ENCODE data around the gene LDLRAD4.

LDLRAD4 gene

GRCh38 chr18:13226533-13227144, 8.1 kb downstream of the LDLRAD4 start:
- TF ChIP-seq L3MBTL2 (conservative IDR thresholded peaks at IDR 0.05) (no peak), TARDBP (IDR thresholded peaks at IDR 0.05) (no peak), NFRKB (IDR thresholded peaks at IDR 0.05) (no peak), ZNF384 (IDR thresholded peaks at IDR 0.05) (no peak), FOXK2 (IDR thresholded peaks at IDR 0.05) (no peak), SP1 (IDR thresholded peaks at IDR 0.05) (no peak), HDGF (IDR thresholded peaks at IDR 0.05; ENCODE audit: borderline replicate concordance) (no peak), FOXA1 (IDR thresholded peaks at IDR 0.05) (no peak), SUZ12 (IDR thresholded peaks at IDR 0.05) (no peak), BHLHE40 (IDR thresholded peaks at IDR 0.05; ENCODE audit: borderline replicate concordance) (no peak), ELF4 (IDR thresholded peaks at IDR 0.05) (no peak), FOXM1 (IDR thresholded peaks at IDR 0.05; ENCODE audit: borderline replicate concordance) (no peak)
- TF ChIP-seq, protein P1, sequence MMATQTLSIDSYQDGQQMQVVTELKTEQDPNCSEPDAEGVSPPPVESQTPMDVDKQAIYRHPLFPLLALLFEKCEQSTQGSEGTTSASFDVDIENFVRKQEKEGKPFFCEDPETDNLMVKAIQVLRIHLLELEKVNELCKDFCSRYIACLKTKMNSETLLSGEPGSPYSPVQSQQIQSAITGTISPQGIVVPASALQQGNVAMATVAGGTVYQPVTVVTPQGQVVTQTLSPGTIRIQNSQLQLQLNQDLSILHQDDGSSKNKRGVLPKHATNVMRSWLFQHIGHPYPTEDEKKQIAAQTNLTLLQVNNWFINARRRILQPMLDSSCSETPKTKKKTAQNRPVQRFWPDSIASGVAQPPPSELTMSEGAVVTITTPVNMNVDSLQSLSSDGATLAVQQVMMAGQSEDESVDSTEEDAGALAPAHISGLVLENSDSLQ (IDR thresholded peaks at IDR 0.05), result no peak
- no peak for DNase-seq (ENCODE audit: extremely low spot score)
- ChIA-PET POLR2A (no interaction called here), CTCF (no interaction called here)

- CTCF ChIA-PET, result no interaction called here
- TF ChIP-seq SP1 (IDR thresholded peaks at IDR 0.05) (no peak), TARDBP (IDR thresholded peaks at IDR 0.05) (no peak), ARNT (IDR thresholded peaks at IDR 0.05) (no peak), NFRKB (IDR thresholded peaks at IDR 0.05) (no peak), FOXM1 (IDR thresholded peaks at IDR 0.05; ENCODE audit: borderline replicate concordance) (no peak), HDGF (IDR thresholded peaks at IDR 0.05; ENCODE audit: borderline replicate concordance) (no peak), ZNF384 (IDR thresholded peaks at IDR 0.05) (no peak), LEF1 (IDR thresholded peaks at IDR 0.05; ENCODE audit: borderline replicate concordance) (no peak), FOXK2 (IDR thresholded peaks at IDR 0.05) (no peak), CTBP1 (IDR thresholded peaks at IDR 0.05; ENCODE audit: borderline replicate concordance) (no peak), L3MBTL2 (conservative IDR thresholded peaks at IDR 0.05) (no peak), ELF4 (IDR thresholded peaks at IDR 0.05) (no peak)
- TF ChIP-seq, protein P1 (IDR thresholded peaks at IDR 0.05), result no peak
- POLR2A ChIA-PET, result no interaction called here
- DNase-seq (ENCODE audit: extremely low spot score), result no peak
Measured at GRCh38 chr18:13227910-13228309, 9.3 kb downstream of the LDLRAD4 start.

DNA sequence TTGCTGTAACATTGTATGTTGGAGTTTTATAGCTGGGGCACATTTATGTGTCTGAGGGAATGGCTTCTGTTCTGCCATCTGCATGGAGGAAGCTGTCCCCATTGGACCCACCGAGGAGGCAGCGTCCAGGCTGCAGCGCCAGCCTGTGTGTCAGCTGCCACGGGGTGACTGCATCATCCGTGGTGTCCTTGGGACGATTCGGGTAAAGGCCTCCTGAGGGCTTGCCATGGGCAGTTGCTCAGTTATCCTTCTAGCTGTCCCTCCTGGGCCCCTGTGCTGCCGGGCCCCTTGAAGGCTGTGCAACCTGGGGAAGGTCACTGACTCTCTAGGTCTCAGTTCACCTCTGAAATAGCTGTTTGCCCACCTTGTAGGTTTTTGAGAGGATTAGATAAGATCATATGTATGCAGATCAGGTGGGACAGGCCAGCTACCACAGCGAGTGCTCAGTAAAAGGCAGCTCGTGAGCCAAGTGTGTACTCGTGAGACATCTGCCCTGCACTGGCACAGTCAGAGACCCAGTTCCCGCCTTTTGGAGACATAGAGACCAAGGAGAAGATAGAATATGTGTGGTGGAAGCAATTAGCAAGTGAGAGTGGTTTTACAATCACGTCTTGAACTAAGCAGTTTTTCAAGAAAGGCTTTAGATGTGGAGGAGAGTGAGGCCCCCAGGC, 10.6 kb downstream of the LDLRAD4 start:
- POLR2A ChIA-PET, result no interaction called here
- CTCF ChIA-PET, result interaction anchor here (0.8 kb wide), 1 partner anchor 13 kb away, joined by 3 read pairs; no protein-coding TSS in a partner anchor
- no peak for DNase-seq (ENCODE audit: extremely low spot score)
- TF ChIP-seq CTBP1 (IDR thresholded peaks at IDR 0.05; ENCODE audit: borderline replicate concordance) (no peak), FOXA1 (IDR thresholded peaks at IDR 0.05) (no peak), ELF4 (IDR thresholded peaks at IDR 0.05) (no peak)

DNA sequence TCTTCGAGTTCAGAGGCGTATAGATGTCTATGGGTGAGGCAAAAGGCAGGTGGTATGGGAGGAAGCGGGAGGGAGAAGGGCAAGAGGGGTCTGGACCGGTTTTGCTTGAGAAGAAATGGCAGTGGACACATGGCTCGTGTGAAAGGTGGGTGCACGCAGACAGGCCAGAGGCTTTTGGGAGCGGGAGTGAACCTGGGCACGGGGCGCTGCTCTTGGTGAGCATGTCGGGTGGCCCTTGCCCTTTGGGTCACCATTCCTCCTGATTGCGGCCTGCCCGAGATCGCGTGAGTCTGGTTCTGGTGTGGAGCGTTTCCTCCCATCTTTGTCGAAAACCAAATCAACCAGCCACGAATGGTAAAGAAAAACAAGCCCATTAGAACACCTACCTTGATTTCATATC, 12.6 kb downstream of the LDLRAD4 start:
- ChIA-PET POLR2A (no interaction called here), CTCF (no interaction called here)
- TF ChIP-seq NFRKB (IDR thresholded peaks at IDR 0.05), result no peak
- TF ChIP-seq TARDBP (IDR thresholded peaks at IDR 0.05), result no peak
- TF ChIP-seq FOXK2 (IDR thresholded peaks at IDR 0.05), result no peak
- TF ChIP-seq BHLHE40 (IDR thresholded peaks at IDR 0.05; ENCODE audit: borderline replicate concordance), result no peak
- TF ChIP-seq FOXA1 (IDR thresholded peaks at IDR 0.05), result no peak
- no peak for TF ChIP-seq ELF4 (IDR thresholded peaks at IDR 0.05)
- TF ChIP-seq ARNT (IDR thresholded peaks at IDR 0.05), result no peak
- no peak for TF ChIP-seq SP1 (IDR thresholded peaks at IDR 0.05)
- no peak for TF ChIP-seq L3MBTL2 (conservative IDR thresholded peaks at IDR 0.05)
- TF ChIP-seq HDGF (IDR thresholded peaks at IDR 0.05; ENCODE audit: borderline replicate concordance), result no peak
- no peak for TF ChIP-seq LEF1 (IDR thresholded peaks at IDR 0.05; ENCODE audit: borderline replicate concordance)
- no peak for TF ChIP-seq FOXM1 (IDR thresholded peaks at IDR 0.05; ENCODE audit: borderline replicate concordance)
- DNase-seq (ENCODE audit: extremely low spot score), result no peak

- no peak for DNase-seq (ENCODE audit: extremely low spot score)
- TF ChIP-seq L3MBTL2 (conservative IDR thresholded peaks at IDR 0.05) (no peak), CTBP1 (IDR thresholded peaks at IDR 0.05; ENCODE audit: borderline replicate concordance) (no peak), FOXK2 (IDR thresholded peaks at IDR 0.05) (no peak), LEF1 (IDR thresholded peaks at IDR 0.05; ENCODE audit: borderline replicate concordance) (no peak), ARNT (IDR thresholded peaks at IDR 0.05) (no peak), NFRKB (IDR thresholded peaks at IDR 0.05) (no peak), FOXA1 (IDR thresholded peaks at IDR 0.05) (no peak), HDGF (IDR thresholded peaks at IDR 0.05; ENCODE audit: borderline replicate concordance) (no peak), BHLHE40 (IDR thresholded peaks at IDR 0.05; ENCODE audit: borderline replicate concordance) (no peak)
- TF ChIP-seq, protein P1 (IDR thresholded peaks at IDR 0.05), result no peak
- ChIA-PET CTCF (interaction anchor here (0.7 kb wide), 1 partner anchor 43 kb away, joined by 7 read pairs; no protein-coding TSS in a partner anchor), POLR2A (no interaction called here)
Measured at GRCh38 chr18:13232086-13232917, 13.7 kb downstream of the LDLRAD4 start.

All from HEK293T (cell line).